Prostate gland (tissue), 2 donors: ENCODE data around the gene AOAH. TPM values are rescaled to one million over a fixed set of nuclear protein-coding genes. Genes with fewer than 3 reads are reported as not detected.

Experiments
- DNase-seq: peaks from one replicate; pipeline ENCODE4 v3.0.0-alpha.2; 2019; ENCODE audit warnings: low spot score
- H3K27ac ChIP-seq, 2 donors: fragments of 200-600 bp; sonication (generic); 2 replicates each; pipeline ENCODE4 v1.5.1; 2017 to 2019
- H3K27me3 ChIP-seq: fragments of 200-600 bp; sonication (generic); replicated peaks from 2 replicates; pipeline ENCODE4 v1.5.1; 2019; ENCODE audit not compliant: insufficient read depth
- H3K36me3 ChIP-seq, 2 donors: fragments of 200-600 bp; sonication (generic); 1 replicate in 1 of 2; 2 replicates in 1 of 2; pipeline versions ENCODE4 v1.5.1 to v1.8.1; 2017 to 2019
- H3K4me1 ChIP-seq: fragments of 200-600 bp; sonication (generic); replicated peaks from 2 replicates; pipeline ENCODE4 v1.5.1; 2019
- H3K4me3 ChIP-seq, 2 donors: fragments of 200-600 bp; sonication (generic); 2 replicates each; pipeline ENCODE4 v1.5.1; 2017 to 2019
- H3K9me3 ChIP-seq: fragments of 200-600 bp; sonication (generic); 2 replicates; pipeline ENCODE4 v1.5.1; 2017
- POLR2A ChIP-seq: fragments of 450-650 bp; IDR thresholded peaks from one replicate; pipeline ENCODE4 v1.6.1; 2016; ENCODE audit warnings: antibody characterized with exemption, mild to moderate bottlenecking
- POLR2AphosphoS5 ChIP-seq: sonication (generic); formaldehyde crosslinking; IDR thresholded peaks from one replicate; pipeline ENCODE4 v1.6.1; 2017; ENCODE audit warnings: antibody characterized with exemption
- WGBS: methylation state at CpG from one replicate; pipeline ENCODE4 v1.1.5; 2018; 5-methylcytosine and 5-hydroxymethylcytosine counted together
- intact Hi-C: fragments of 100-400 bp; cut with DNase I; formaldehyde crosslinking; loops from one replicate; pipeline ENCODE4 v1.14.2; 2022
- total RNA-seq, 2 donors: library from RNA; depleted of rRNA; stranded (reverse); fragments of >200 nt; gene quantifications; one replicate each; pipeline ENCODE4 v1.1.0, GENCODE V29; 2016
- TF ChIP-seq, protein P1 (sequence below), 4 experiments: fragments of 200-600 bp in 2 of 4; fragments of 450-650 bp in 2 of 4; sonication (generic) in 2 of 4; IDR thresholded peaks; 1 replicate in 3 of 4; 2 replicates in 1 of 4; pipeline ENCODE4 v1.5.1; 2016 to 2019; ENCODE audit warnings: antibody characterized with exemption in 4 of 4, mild to moderate bottlenecking in 2 of 4, moderate library complexity in 2 of 4

Gene AOAH
- total RNA-seq, 2 donors from 2014 or later = 4.1 to 4.8 TPM

DNA sequence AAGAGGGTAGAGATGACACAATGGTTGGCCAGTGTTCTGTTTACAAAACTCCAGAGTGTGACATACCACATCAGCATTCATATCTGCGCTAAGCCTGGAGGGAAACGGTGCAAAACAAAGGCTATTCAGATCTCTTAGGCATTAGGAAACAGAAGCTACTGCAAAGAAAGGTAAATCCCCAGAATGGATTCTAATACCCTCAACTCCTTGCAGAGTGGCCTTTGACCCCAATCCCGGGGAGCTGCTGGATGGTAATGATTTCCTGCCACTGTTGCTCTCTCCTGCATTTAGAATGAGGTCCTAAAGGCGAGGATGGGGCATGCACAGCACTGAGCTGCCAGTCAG lies 65.2 kb downstream of the AOAH start:
- H3K4me3 ChIP-seq = no peak overlapping the region
- DNase-seq = no peak
- no peak overlapping the region for H3K27ac ChIP-seq
- intact Hi-C loops = no loop called here
- H3K4me1 ChIP-seq = no peaks in the 10 kb centered on the region
- H3K36me3 ChIP-seq = no peaks in the 10 kb centered on the region
- H3K9me3 ChIP-seq = no peaks in the 10 kb centered on the region
- 45% methylated on average over 4 of the region's 4 CpGs for WGBS
- H3K27me3 ChIP-seq = no peaks in the 10 kb centered on the region
- TF ChIP-seq POLR2A = no peak
- TF ChIP-seq, protein P1, sequence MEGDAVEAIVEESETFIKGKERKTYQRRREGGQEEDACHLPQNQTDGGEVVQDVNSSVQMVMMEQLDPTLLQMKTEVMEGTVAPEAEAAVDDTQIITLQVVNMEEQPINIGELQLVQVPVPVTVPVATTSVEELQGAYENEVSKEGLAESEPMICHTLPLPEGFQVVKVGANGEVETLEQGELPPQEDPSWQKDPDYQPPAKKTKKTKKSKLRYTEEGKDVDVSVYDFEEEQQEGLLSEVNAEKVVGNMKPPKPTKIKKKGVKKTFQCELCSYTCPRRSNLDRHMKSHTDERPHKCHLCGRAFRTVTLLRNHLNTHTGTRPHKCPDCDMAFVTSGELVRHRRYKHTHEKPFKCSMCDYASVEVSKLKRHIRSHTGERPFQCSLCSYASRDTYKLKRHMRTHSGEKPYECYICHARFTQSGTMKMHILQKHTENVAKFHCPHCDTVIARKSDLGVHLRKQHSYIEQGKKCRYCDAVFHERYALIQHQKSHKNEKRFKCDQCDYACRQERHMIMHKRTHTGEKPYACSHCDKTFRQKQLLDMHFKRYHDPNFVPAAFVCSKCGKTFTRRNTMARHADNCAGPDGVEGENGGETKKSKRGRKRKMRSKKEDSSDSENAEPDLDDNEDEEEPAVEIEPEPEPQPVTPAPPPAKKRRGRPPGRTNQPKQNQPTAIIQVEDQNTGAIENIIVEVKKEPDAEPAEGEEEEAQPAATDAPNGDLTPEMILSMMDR (IDR thresholded peaks at IDR 0.05) = no peak
- TF ChIP-seq POLR2AphosphoS5 = no peak

GRCh38 chr7:36658335-36659171 lies 65.7 kb downstream of the AOAH start:
- Histone ChIP-seq H3K9me3 (no peaks in the 10 kb centered on the region), H3K4me3 (no peak overlapping the region), H3K27ac (no peak overlapping the region), H3K4me1 (no peaks in the 10 kb centered on the region), H3K36me3 (no peaks in the 10 kb centered on the region), H3K27me3 (no peaks in the 10 kb centered on the region)
- DNase-seq = no peak
- intact Hi-C loops = no loop called here
- WGBS = 70% methylated on average over 8 of the region's 8 CpGs
- TF ChIP-seq, protein P1 (IDR thresholded peaks at IDR 0.05) = no peak
- TF ChIP-seq POLR2A (no peak), POLR2AphosphoS5 (no peak)

GRCh38 chr7:36657036-36657660 lies 67.1 kb downstream of the AOAH start:
- 90% methylated on average over 8 of the region's 8 CpGs for WGBS
- intact Hi-C loops = no loop called here
- Histone ChIP-seq H3K4me3 (no peak overlapping the region), H3K27ac (no peak overlapping the region), H3K36me3 (no peaks in the 10 kb centered on the region), H3K4me1 (no peaks in the 10 kb centered on the region), H3K9me3 (no peaks in the 10 kb centered on the region), H3K27me3 (no peaks in the 10 kb centered on the region)
- TF ChIP-seq POLR2A = no peak
- TF ChIP-seq POLR2AphosphoS5 = no peak
- TF ChIP-seq, protein P1 (IDR thresholded peaks at IDR 0.05) = no peak
- DNase-seq = no peak

DNA sequence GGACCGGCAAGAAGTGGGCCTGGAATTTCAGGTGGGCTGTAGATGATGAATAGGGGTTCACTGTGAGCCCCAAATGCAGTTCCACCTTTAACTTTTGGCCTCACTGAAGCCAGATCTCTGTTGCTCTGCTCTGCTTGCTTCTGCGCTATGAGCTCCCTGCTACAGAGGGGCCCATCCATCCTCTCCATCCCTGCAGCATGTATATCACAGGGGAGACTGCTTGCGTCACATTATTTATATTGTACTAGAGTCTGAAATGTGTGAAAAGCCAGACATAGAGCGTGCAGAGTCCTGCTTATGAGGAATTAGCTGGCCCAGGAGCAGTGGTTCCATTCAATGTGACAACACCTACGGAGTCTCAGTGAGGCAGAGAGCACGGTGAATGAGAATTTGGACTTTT lies 69.9 kb downstream of the AOAH start:
- DNase-seq = no peak
- H3K4me3 ChIP-seq = no peak overlapping the region
- no peaks in the 10 kb centered on the region for H3K27me3 ChIP-seq
- H3K4me1 ChIP-seq = no peaks in the 10 kb centered on the region
- TF ChIP-seq POLR2AphosphoS5 (no peak), POLR2A (no peak)
- TF ChIP-seq, protein P1 (IDR thresholded peaks at IDR 0.05) = no peak
- H3K36me3 ChIP-seq = no peaks in the 10 kb centered on the region
- H3K27ac ChIP-seq = no peak overlapping the region
- no peaks in the 10 kb centered on the region for H3K9me3 ChIP-seq
- intact Hi-C loops = no loop called here
- 97% methylated on average over 6 of the region's 6 CpGs for WGBS
